HepG2 (cell line): ENCODE data around the gene CCDC148. TPM values are rescaled to one million over a fixed set of nuclear protein-coding genes. Genes with fewer than 3 reads are reported as not detected.
"Not testable (repeated sequence)": the region's sequence is repeated elsewhere in the genome, so short reads cannot be mapped to it uniquely, and the experiment has no call there.

ENCODE experiments used
- ATAC-seq: fragments of 200-7000 bp; cut with Tn5 transposase; 3 replicates; pipeline ENCODE4 v1.9.1; 2020; ENCODE audit warnings: mild to moderate bottlenecking, moderate library complexity
- BruUV-seq: library from RNA; stranded (reverse); fragments of 400-500 nt; replicated peaks from 2 replicates; lab custom pipeline; 2021; lab: Mats Ljungman, UMichigan
- CTCF ChIA-PET: fragments of 300-600 bp; formaldehyde crosslinking; extraction: SDS; loops from one replicate; lab custom pipeline; 2021; ENCODE audit warnings: low total read pairs, inconsistent platforms, low intra/inter-chr PET ratio; lab: Yijun Ruan, JAX
- POLR2A ChIA-PET: fragments of 350-600 bp; sonication (Branson Sonifier 250); formaldehyde crosslinking; loops from one replicate; lab custom pipeline; 2020; ENCODE audit warnings: antibody characterized with exemption, inconsistent platforms; lab: Yijun Ruan, JAX
- DNase-seq: peaks from one replicate; pipeline ENCODE4 v3.0.0-alpha.2; 2015; ENCODE audit warnings: low spot score
- FAIRE-seq: peaks from 3 replicates; lab custom pipeline; 2011; peaks lifted over from hg19 to GRCh38; lab: Jason Lieb, UNC
- H2AFZ ChIP-seq: one replicate; pipeline ENCODE4 v1.6.1; 2011; ENCODE audit warnings: low read length, inconsistent platforms
- H3K27ac ChIP-seq: fragments of 300-600 bp; 3 replicates; pipeline ENCODE4 v1.8.0; 2011; ENCODE audit warnings: mixed run types, mild to moderate bottlenecking, mixed read lengths, low read length, inconsistent platforms; ENCODE audit not compliant: insufficient read depth; ENCODE audit errors: extremely low read length
- H3K27me3 ChIP-seq, 2 experiments: fragments of 200-600 bp in 1 of 2; 2 replicates in 1 of 2; 3 replicates in 1 of 2; pipeline versions ENCODE4 v1.6.0 to v1.8.0; 2011; ENCODE audit warnings: low read length in 2 of 2, mild to moderate bottlenecking in 2 of 2, moderate library complexity in 2 of 2, inconsistent platforms in 1 of 2; ENCODE audit not compliant: insufficient read depth in 2 of 2, control insufficient read depth in 1 of 2
- H3K36me3 ChIP-seq, 2 experiments: fragments of 200-600 bp in 1 of 2; replicated peaks in 1 of 2; 2 replicates in 1 of 2; 3 replicates in 1 of 2; pipeline versions ENCODE4 v1.5.1 to v1.8.0; 2011; ENCODE audit warnings: low read length in 2 of 2, inconsistent platforms in 1 of 2; ENCODE audit not compliant: insufficient read depth in 2 of 2, control insufficient read depth in 1 of 2
- H3K4me1 ChIP-seq: 2 replicates; pipeline ENCODE4 v1.5.1; 2012; ENCODE audit warnings: low read length, inconsistent platforms; ENCODE audit not compliant: insufficient read depth
- H3K4me2 ChIP-seq: 2 replicates; pipeline ENCODE4 v1.6.0; 2011; ENCODE audit warnings: low read depth, low read length, inconsistent platforms
- H3K4me3 ChIP-seq, 3 experiments: fragments of 200-600 bp in 1 of 3; sonication (generic), shearing (Covaris generic) in 1 of 3; replicated peaks in 1 of 3; 2 replicates each; pipeline ENCODE4 v1.5.1; 2011 to 2016; ENCODE audit warnings: low read length in 3 of 3, inconsistent platforms in 2 of 3, low read depth in 2 of 3, mild to moderate bottlenecking in 2 of 3, control low read depth in 1 of 3, mixed read lengths in 1 of 3; ENCODE audit not compliant: insufficient read depth in 1 of 3
- H3K79me2 ChIP-seq: one replicate; pipeline ENCODE4 v1.6.1; 2011; ENCODE audit warnings: low read length, inconsistent platforms; ENCODE audit not compliant: insufficient read depth
- H3K9ac ChIP-seq: 2 replicates; pipeline ENCODE4 v1.6.0; 2011; ENCODE audit warnings: mild to moderate bottlenecking, low read depth, low read length, inconsistent platforms; ENCODE audit not compliant: insufficient read depth
- H3K9me3 ChIP-seq: 2 replicates; pipeline ENCODE4 v1.5.1; 2012; ENCODE audit warnings: mild to moderate bottlenecking, low read length
- H4K20me1 ChIP-seq: 2 replicates; pipeline ENCODE4 v1.6.0; 2011; ENCODE audit warnings: inconsistent platforms, mild to moderate bottlenecking, low read length, moderate library complexity; ENCODE audit not compliant: insufficient read depth
- MAFF ChIP-seq: IDR thresholded peaks from 2 replicates; pipeline ENCODE4 v1.6.1; 2011; ENCODE audit warnings: low read depth, low read length, improper control_type of control experiment
- MAFK ChIP-seq, 2 experiments: IDR thresholded peaks in 1 of 2; conservative IDR thresholded peaks in 1 of 2; 2 replicates each; pipeline ENCODE4 v1.6.1; 2011; ENCODE audit warnings: improper control_type of control experiment in 2 of 2, low read length in 2 of 2
- PAF1 ChIP-seq: IDR thresholded peaks from 2 replicates; pipeline ENCODE4 v1.6.1; 2016; ENCODE audit warnings: missing genetic modification reagents, missing compliant biosample characterization
- PRPF4 ChIP-seq: fragments of 200-400 bp; formaldehyde crosslinking; IDR thresholded peaks from 2 replicates; pipeline ENCODE4 v1.6.1; 2016; ENCODE audit warnings: low read length, low read depth; ENCODE audit not compliant: poor library complexity, severe bottlenecking
- REXO4 ChIP-seq: sonication (generic); formaldehyde crosslinking; IDR thresholded peaks from 2 replicates; pipeline ENCODE4 v1.8.0; 2022; ENCODE audit warnings: missing genetic modification reagents, mild to moderate bottlenecking, borderline replicate concordance
- SKI ChIP-seq: fragments of 450-650 bp; IDR thresholded peaks from one replicate; pipeline ENCODE4 v1.6.1; 2018; ENCODE audit warnings: mild to moderate bottlenecking; ENCODE audit not compliant: partially characterized antibody
- SOX6 ChIP-seq, 2 experiments: fragments of 450-650 bp in 1 of 2; sonication (generic) in 1 of 2; formaldehyde crosslinking in 1 of 2; IDR thresholded peaks; 2 replicates each; pipeline versions ENCODE4 v1.4.0 to v1.6.1; 2017 to 2020; ENCODE audit warnings: antibody characterized with exemption in 1 of 2, mild to moderate bottlenecking in 1 of 2, missing genetic modification reagents in 1 of 2
- ZBTB38 ChIP-seq: sonication (generic); formaldehyde crosslinking; IDR thresholded peaks from 2 replicates; pipeline ENCODE4 v1.5.1; 2020; ENCODE audit warnings: mild to moderate bottlenecking, missing genetic modification reagents
- WGBS: methylation state at CpG from one replicate; pipeline ENCODE4 v1.1.6; 2017; ENCODE audit warnings: low lambda C conversion rate; 5-methylcytosine and 5-hydroxymethylcytosine counted together
- in situ Hi-C: cut with HindIII; loops from 2 replicates; pipeline ENCODE4 v1.10.0; 2017; ENCODE audit warnings: low pct_unique_long_range_greater_than_20kb; ENCODE audit not compliant: extremely low pct_ligation_motif_present
- intact Hi-C: fragments of 100-400 bp; cut with micrococcal nuclease; formaldehyde crosslinking; loops from one replicate; pipeline ENCODE4 v1.10.0; 2022; ENCODE audit not compliant: unreplicated experiment
- polyA plus RNA-seq, 8 experiments: library from polyadenylated mRNA; depleted of rRNA in 3 of 8; stranded (reverse) in 7 of 8; unstranded in 1 of 8; fragments of >200 nt; fragmentation: Illumina TruSeq in 4 of 8; extraction: Trizol in 4 of 8; gene quantifications; 2 replicates each; pipeline versions ENCODE4 v1.2.1 to v1.2.3, GENCODE V29; 2011 to 2016; ENCODE audit warnings: low read depth in 4 of 8, missing spikeins in 1 of 8, mixed read lengths in 1 of 8; ENCODE audit not compliant: insufficient read depth in 1 of 8
- total RNA-seq, 5 experiments: library from RNA; depleted of rRNA; stranded (reverse); fragments of >200 nt; fragmentation: Illumina TruSeq; extraction: Trizol; gene quantifications; 2 replicates each; pipeline ENCODE4 v1.2.3, GENCODE V29; 2016; ENCODE audit warnings: low read depth in 1 of 5

CCDC148 gene
- total and polyA plus RNA-seq, 2 of the 13 experiments (the other 11 are each of a cell fraction or from before 2014, with no cell fraction given) = 0.30 to 0.49 TPM

GRCh38 chr2:158473719-158474392 is 17.3 kb upstream of the CCDC148 start:
- POLR2A ChIA-PET = no interaction called here
- 93% methylated on average over 8 of the region's 8 CpGs for WGBS
- no TSS peak for BruUV-seq

GRCh38 chr2:158473300-158473699 is 16.7 kb upstream of the CCDC148 start:
- H3K4me2 ChIP-seq, H2AFZ ChIP-seq, H3K4me3 ChIP-seq, intact Hi-C loops, H3K9me3 ChIP-seq, DNase-seq, CTCF ChIA-PET, H3K27me3 ChIP-seq, H3K27ac ChIP-seq, FAIRE-seq, H3K4me1 ChIP-seq, POLR2A ChIA-PET, ATAC-seq, BruUV-seq, H3K9ac ChIP-seq: not testable (repeated sequence)
- peaks cover 15% of the 10 kb centered on the region; the same call in 1 of the 2 replicates for H4K20me1 ChIP-seq
- H3K36me3 ChIP-seq = peaks cover 3 to 34% of the 10 kb centered on the region in 2 experiments
- in situ Hi-C loops = loop anchor here (25.0 kb wide), 1 partner anchor 264 kb away; no protein-coding TSS in a partner anchor
- WGBS = 98% methylated on average over 3 of the region's 3 CpGs
- H3K79me2 ChIP-seq = peaks cover 74% of the 10 kb centered on the region

More at GRCh38 chr2:158473719-158474392, 17.3 kb upstream of the CCDC148 start:
- Histone ChIP-seq H2AFZ (no peak overlapping the region), H4K20me1 (peaks cover 13% of the 10 kb centered on the region; the same call in 1 of the 2 replicates), H3K36me3 (peaks cover 3 to 34% of the 10 kb centered on the region in 2 experiments), H3K4me1 (0 out of 2 replicates have a peak, but pooled peaks cover 5% of the 10 kb centered on the region), H3K9me3 (no peaks in the 10 kb centered on the region), H3K4me3 (no peak overlapping the region), H3K27ac (no peak overlapping the region), H3K27me3 (no peaks in the 10 kb centered on the region), H3K4me2 (no peak overlapping the region), H3K79me2 (peaks cover 74% of the 10 kb centered on the region), H3K9ac (no peak overlapping the region)
- in situ Hi-C loops = loop anchor here (25.0 kb wide), 1 partner anchor 263 kb away; no protein-coding TSS in a partner anchor
- intact Hi-C loops = no loop called here
- CTCF ChIA-PET = no interaction called here
- ATAC-seq (peak; percentile 56; the same call in 1 of the 3 replicates), FAIRE-seq (no peak), DNase-seq (no peak)
- no peak for TF ChIP-seq REXO4 (CRISPR knock-in tag)
- TF ChIP-seq PAF1 (CRISPR knock-in tag) = no peak
- peak; percentile 56 to 81; a peak in 3 of 4 replicates for TF ChIP-seq MAFK (conservative IDR thresholded peaks at IDR 0.05 in 1 of 2, IDR thresholded peaks at IDR 0.05 in 1 of 2; ENCODE audit: low read length in 2 of 2)
- TF ChIP-seq PRPF4 = peak; percentile 77
- TF ChIP-seq ZBTB38 (CRISPR knock-in tag) = 0 out of 2 replicates have a peak, but pooled peaks have one; percentile 30
- no peak for TF ChIP-seq SOX6 (IDR thresholded peaks at IDR 0.05)
- no peak for TF ChIP-seq SOX6 (CRISPR knock-in tag; IDR thresholded peaks at IDR 0.05)
- TF ChIP-seq SKI = no peak
- TF ChIP-seq MAFF = peak; percentile 73

- intact Hi-C loops, H3K9ac ChIP-seq, BruUV-seq, H2AFZ ChIP-seq, H3K9me3 ChIP-seq, H3K4me3 ChIP-seq, POLR2A ChIA-PET, ATAC-seq, H3K27me3 ChIP-seq, H3K4me1 ChIP-seq, H3K27ac ChIP-seq, CTCF ChIA-PET, H3K4me2 ChIP-seq, DNase-seq, FAIRE-seq: not testable (repeated sequence)
- in situ Hi-C loops = loop anchor here (25.0 kb wide), 1 partner anchor 264 kb away; no protein-coding TSS in a partner anchor
- peaks cover 75% of the 10 kb centered on the region for H3K79me2 ChIP-seq
- peaks cover 15% of the 10 kb centered on the region; the same call in 1 of the 2 replicates for H4K20me1 ChIP-seq
- 97% methylated on average over 3 of the region's 3 CpGs for WGBS
- peaks cover 3 to 34% of the 10 kb centered on the region in 2 experiments for H3K36me3 ChIP-seq
These were observed 16.3 kb upstream of the CCDC148 start for GRCh38 chr2:158472829-158473228.
